Adrenal gland (tissue), 12 donors: ENCODE measurements around the gene CARD9. TPM values are rescaled to one million over a fixed set of nuclear protein-coding genes. Genes with fewer than 3 reads are reported as not detected.

Experiments used
- DNase-seq, 7 donors: peaks; one replicate each; pipeline ENCODE4 v3.0.0-alpha.2; 2019 to 2020
- H3K27ac ChIP-seq, 5 donors: fragments of 200-600 bp; sonication (generic) in 4 of 5; 1 replicate in 3 of 5; 2 replicates in 2 of 5; pipeline versions ENCODE4 v1.5.1 to v1.8.0; 2016 to 2020; ENCODE audit warnings: mild to moderate bottlenecking in 1 of 5
- H3K27me3 ChIP-seq: fragments of 200-600 bp; 2 replicates; pipeline ENCODE4 v1.8.0; 2021
- H3K36me3 ChIP-seq, 2 donors: fragments of 200-600 bp; replicated peaks in 1 of 2; 1 replicate in 1 of 2; 2 replicates in 1 of 2; pipeline versions ENCODE4 v1.5.1 to v1.8.0; 2018 to 2022
- H3K4me1 ChIP-seq, 2 donors: fragments of 200-600 bp; replicated peaks in 1 of 2; 1 replicate in 1 of 2; 2 replicates in 1 of 2; pipeline versions ENCODE4 v1.5.1 to v1.8.0; 2018 to 2021
- H3K4me3 ChIP-seq, 4 donors: fragments of 200-600 bp; sonication (generic) in 3 of 4; one replicate each; pipeline ENCODE4 v1.5.1; 2016 to 2018
- H3K9me3 ChIP-seq, 3 donors: fragments of 200-600 bp; sonication (generic) in 1 of 3; replicated peaks in 1 of 3; 1 replicate in 2 of 3; 2 replicates in 1 of 3; pipeline versions ENCODE4 v1.5.1 to v1.8.0; 2016 to 2021
- POLR2A ChIP-seq, 2 donors: fragments of 450-650 bp; IDR thresholded peaks; one replicate each; pipeline ENCODE4 v1.6.1; 2017; ENCODE audit warnings: antibody characterized with exemption in 2 of 2, mild to moderate bottlenecking in 2 of 2, moderate library complexity in 1 of 2
- WGBS, 4 donors: extraction: QIAGEN DNeasy Blood & Tissue Kit in 2 of 4; methylation state at CpG; one replicate each; pipeline versions ENCODE4 v1.1.5 to v1.1.7; 2013 to 2017; 5-methylcytosine and 5-hydroxymethylcytosine counted together
- intact Hi-C, 2 donors: fragments of 100-400 bp; cut with DNase I; formaldehyde crosslinking; loops; one replicate each; pipeline versions ENCODE4 v1.14.1 to v1.15.0; 2022 to 2023
- polyA plus RNA-seq, 3 donors: library from polyadenylated mRNA; stranded (reverse); fragments of 200-250 nt in 2 of 3; fragments of 350-450 nt in 1 of 3; fragmentation: Illumina TruSeq in 1 of 3; extraction: RNeasy Lipid Tissue Mini Kit (QIAGEN cat#74804) in 1 of 3; gene quantifications; one replicate each; pipeline ENCODE4 v1.2.3, GENCODE V29; 2013 to 2014
- total RNA-seq, 9 donors: library from RNA; depleted of rRNA in 4 of 9; stranded (reverse); fragments of >200 nt in 4 of 9; fragments of 120-200 nt in 1 of 9; fragmentation: NEBNext Ultra II Directional in 1 of 9; extraction: Animal tissue kit (Norgen Biotek cat#: 25700) in 1 of 9; gene quantifications; one replicate each; pipeline versions ENCODE4 v1.1.0 to v1.2.4, GENCODE V29; 2013 to 2023
- TF ChIP-seq, protein P1 (sequence below), 6 experiments: fragments of 450-650 bp in 4 of 6; fragments of 200-600 bp in 2 of 6; sonication (generic) in 1 of 6; IDR thresholded peaks; 1 replicate in 5 of 6; 2 replicates in 1 of 6; pipeline versions ENCODE4 v1.5.1 to v1.8.0; 2016 to 2021; ENCODE audit warnings: antibody characterized with exemption in 6 of 6, mild to moderate bottlenecking in 2 of 6, moderate library complexity in 1 of 6
- donor health status: healthy with polysubstance abuse.
- donor health status: Bipolar disorder and iron deficiency.
- donor health status: DM: yes; HTN: yes; CAD: no.
- donor health status: DM: no; HTN: no; CAD: no.
- donor health status: DM: no; HTN: no; CAD: no.
- donor health status: DM: yes; HTN: yes; CAD: no.

CARD9 gene
- total and polyA plus RNA-seq, 12 donors = 0.35 to 10.6 (median 4.0) TPM

DNA sequence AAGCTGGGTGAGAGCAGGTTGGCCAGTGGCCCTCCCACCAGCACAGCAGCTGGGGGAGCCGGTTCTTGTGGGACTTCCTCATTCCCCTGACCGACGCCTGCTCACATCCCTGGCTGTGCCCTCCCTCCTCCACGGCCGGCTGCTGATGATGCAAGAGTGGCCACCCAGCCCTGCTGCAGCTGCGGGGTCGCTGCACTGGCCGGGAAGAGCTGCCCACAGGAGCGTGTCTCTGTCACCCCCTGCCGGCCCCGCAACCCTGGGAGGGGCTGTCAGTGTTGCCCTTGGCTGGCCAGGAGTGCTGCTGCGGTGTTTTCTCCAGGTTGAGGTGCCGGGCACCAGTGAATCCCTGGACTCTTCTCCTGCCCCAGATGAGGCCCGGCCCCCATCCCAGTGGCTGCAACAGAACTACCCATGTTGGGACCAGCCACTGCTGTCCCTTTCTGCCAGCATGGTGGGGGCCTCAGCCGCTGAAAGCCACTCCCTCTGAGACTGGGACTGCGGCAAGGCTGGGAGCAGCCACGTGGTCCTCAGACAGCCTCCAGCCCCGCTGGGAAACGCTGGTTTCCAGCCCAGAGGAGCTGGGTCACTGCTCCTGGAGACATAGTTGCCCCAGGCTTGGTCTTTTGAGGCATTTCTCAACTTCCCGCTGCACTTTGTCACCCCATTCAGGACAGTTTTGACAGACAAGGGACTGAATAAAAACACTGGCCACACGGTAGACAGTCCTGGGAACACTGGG, 739 bp downstream of the CARD9 start:
- peaks cover 0 to 9% of the 10 kb centered on the region in 2 donors for H3K4me1 ChIP-seq
- H3K9me3 ChIP-seq = no peaks in the 10 kb centered on the region
- intact Hi-C loops = no loop called here
- H3K27ac ChIP-seq = peak overlapping the region in 3 of 5 donors; percentile 2 to 78 (median 37)
- 17 to 37% (median 28%) methylated on average over 3 to 21 of the region's 21 CpGs for WGBS, 4 donors
- H3K4me3 ChIP-seq = peak overlapping the region in 1 of 4 donors; percentile 42
- H3K36me3 ChIP-seq = peaks cover 0 to 4% of the 10 kb centered on the region in 2 donors
- DNase-seq = peak in 5 of 7 donors; percentile 55 to 73 (median 64)
- TF ChIP-seq, protein P1, sequence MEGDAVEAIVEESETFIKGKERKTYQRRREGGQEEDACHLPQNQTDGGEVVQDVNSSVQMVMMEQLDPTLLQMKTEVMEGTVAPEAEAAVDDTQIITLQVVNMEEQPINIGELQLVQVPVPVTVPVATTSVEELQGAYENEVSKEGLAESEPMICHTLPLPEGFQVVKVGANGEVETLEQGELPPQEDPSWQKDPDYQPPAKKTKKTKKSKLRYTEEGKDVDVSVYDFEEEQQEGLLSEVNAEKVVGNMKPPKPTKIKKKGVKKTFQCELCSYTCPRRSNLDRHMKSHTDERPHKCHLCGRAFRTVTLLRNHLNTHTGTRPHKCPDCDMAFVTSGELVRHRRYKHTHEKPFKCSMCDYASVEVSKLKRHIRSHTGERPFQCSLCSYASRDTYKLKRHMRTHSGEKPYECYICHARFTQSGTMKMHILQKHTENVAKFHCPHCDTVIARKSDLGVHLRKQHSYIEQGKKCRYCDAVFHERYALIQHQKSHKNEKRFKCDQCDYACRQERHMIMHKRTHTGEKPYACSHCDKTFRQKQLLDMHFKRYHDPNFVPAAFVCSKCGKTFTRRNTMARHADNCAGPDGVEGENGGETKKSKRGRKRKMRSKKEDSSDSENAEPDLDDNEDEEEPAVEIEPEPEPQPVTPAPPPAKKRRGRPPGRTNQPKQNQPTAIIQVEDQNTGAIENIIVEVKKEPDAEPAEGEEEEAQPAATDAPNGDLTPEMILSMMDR (IDR thresholded peaks at IDR 0.05) = no peak
- no peak for TF ChIP-seq POLR2A (IDR thresholded peaks at IDR 0.05)
- H3K27me3 ChIP-seq = no peaks in the 10 kb centered on the region

DNA sequence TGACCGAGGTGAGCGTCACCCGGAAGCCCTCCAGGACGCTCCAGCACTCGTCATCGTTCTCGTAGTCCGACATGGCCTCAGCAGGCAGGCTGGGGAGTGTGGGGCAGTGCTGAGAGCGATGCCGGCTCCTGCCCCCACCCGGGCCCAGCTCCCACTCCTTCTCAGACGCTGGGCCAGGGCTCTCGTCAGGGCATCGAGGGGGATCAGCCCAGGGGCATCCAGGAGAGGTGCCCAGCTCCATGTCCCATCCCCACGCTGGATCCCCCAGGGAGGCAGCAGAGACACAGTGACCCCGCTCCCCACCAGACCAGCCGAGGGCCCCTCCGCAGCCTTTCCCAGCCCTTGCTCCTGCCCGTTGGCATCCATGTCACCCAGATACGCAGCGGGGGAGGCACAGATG, 1.5 kb downstream of the CARD9 start:
- Histone ChIP-seq H3K9me3 (no peaks in the 10 kb centered on the region), H3K36me3 (peaks cover 0 to 4% of the 10 kb centered on the region in 2 donors), H3K27ac (peak overlapping the region in 1 of 5 donors; percentile 78), H3K4me1 (peaks cover 0 to 9% of the 10 kb centered on the region in 2 donors), H3K4me3 (no peak overlapping the region), H3K27me3 (no peaks in the 10 kb centered on the region)
- intact Hi-C loops = no loop called here
- TF ChIP-seq, protein P1 (IDR thresholded peaks at IDR 0.05) = no peak
- TF ChIP-seq POLR2A (IDR thresholded peaks at IDR 0.05) = no peak
- DNase-seq = no peak
- 80 to 89% (median 88%) methylated on average over 7 to 21 of the region's 21 CpGs for WGBS, 4 donors

DNA sequence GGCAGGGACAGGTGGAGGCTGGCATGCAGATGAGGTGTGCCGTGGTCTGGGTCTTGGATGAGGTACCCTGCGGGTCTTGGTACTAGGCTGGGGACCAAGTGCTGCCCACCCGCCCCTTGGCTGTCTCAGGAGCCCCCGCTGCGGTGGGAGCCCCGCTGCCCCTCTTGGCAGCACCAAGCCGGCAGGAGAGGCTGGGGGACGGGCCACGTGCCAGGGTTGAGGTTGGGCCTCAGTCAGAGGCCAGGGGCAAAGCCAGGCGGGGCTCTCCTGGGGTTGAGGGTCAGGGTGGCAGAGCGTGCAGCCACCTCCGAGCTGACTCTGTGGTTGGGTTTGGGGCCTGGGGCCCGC, 2.0 kb downstream of the CARD9 start:
- TF ChIP-seq, protein P1 (IDR thresholded peaks at IDR 0.05) = no peak
- no peak for TF ChIP-seq POLR2A (IDR thresholded peaks at IDR 0.05)
- DNase-seq = no peak
- intact Hi-C loops = no loop called here

DNA sequence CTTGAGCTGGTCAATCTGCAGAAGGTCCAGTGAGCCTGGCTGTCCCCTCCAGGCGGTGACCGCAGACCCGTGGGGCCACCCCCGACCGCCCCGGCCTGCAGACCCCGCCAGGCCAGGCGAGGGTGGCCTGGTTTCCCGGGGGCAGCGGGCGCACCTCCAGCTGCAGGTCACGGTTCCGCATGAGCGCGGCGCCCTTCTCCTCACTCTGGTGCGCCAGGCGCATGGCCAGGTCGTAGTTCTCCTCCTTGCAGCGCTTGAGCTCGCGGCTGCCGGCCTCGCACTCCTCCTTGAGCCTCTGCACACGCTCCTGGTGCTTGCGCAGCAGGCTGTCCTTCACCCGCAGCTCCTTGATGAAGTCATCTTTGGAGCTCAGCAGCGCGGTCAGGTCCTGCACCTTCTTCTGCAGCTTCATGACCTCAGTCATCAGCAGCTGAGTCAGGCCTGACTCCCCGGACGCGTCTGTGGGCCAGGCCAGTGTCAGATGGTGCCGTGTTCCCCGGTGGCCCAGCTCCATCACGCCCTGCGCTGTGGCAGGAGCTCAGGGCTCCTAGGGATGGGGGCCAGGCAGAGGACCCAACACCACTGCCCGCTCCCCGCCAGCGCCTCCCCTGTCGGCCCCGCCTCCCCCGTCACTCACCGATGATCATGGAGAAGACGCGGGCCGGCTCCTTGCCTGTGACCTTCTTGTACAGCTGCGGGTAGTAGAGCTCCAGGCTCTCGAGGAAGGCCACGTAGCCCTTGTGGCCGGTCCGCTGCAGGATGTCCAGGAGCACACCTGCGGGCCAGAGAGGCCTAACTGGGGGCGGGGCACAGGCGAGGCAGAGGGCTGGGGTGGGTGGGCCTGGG, 2.6 kb downstream of the CARD9 start:
- Histone ChIP-seq H3K4me3 (no peak overlapping the region), H3K4me1 (peaks cover 0 to 9% of the 10 kb centered on the region in 2 donors), H3K27me3 (no peaks in the 10 kb centered on the region), H3K9me3 (no peaks in the 10 kb centered on the region), H3K27ac (no peak overlapping the region), H3K36me3 (peaks cover 0 to 4% of the 10 kb centered on the region in 2 donors)
- DNase-seq = peak in 2 of 7 donors; percentile 59 to 62
- WGBS, 4 donors = 86 to 97% (median 89%) methylated on average over 13 to 54 of the region's 54 CpGs
- intact Hi-C loops = no loop called here
- no peak for TF ChIP-seq POLR2A (IDR thresholded peaks at IDR 0.05)
- TF ChIP-seq, protein P1 (IDR thresholded peaks at IDR 0.05) = no peak

More for the DNA sequence above, 2.0 kb downstream of the CARD9 start:
- Histone ChIP-seq H3K4me3 (no peak overlapping the region), H3K4me1 (peaks cover 0 to 9% of the 10 kb centered on the region in 2 donors), H3K27me3 (no peaks in the 10 kb centered on the region), H3K9me3 (no peaks in the 10 kb centered on the region), H3K27ac (no peak overlapping the region), H3K36me3 (peaks cover 0 to 4% of the 10 kb centered on the region in 2 donors)
- WGBS, 4 donors = 85 to 96% (median 93%) methylated on average over 4 to 13 of the region's 13 CpGs
